ENCODE results near the gene ACOXL. TPM values are rescaled to one million over a fixed set of nuclear protein-coding genes. Genes with fewer than 3 reads are reported as not detected.

The ACOXL gene
- total and polyA plus RNA-seq, 10 of the 15 experiments (the other 5 are each of a cell fraction or from before 2014, with no cell fraction given): 0.05 to 1.3 (median 0.71) TPM

- DNase-seq (ENCODE audit: low read depth, low spot score) (no peak), FAIRE-seq (no peak), ATAC-seq (no peak)
- H3K9ac ChIP-seq (ENCODE audit: control insufficient read depth, insufficient read depth, low read length): no peak overlapping the region
- intact Hi-C loops (cut with micrococcal nuclease; ENCODE audit: unreplicated experiment): no loop called here
- H2AFZ ChIP-seq (ENCODE audit: control insufficient read depth, low read depth, low read length): no peak overlapping the region
- H3K36me3 ChIP-seq (ENCODE audit: control insufficient read depth in 2 of 2, insufficient read depth in 2 of 2, low read length in 1 of 2): no peaks in the 10 kb centered on the region
- H3K9me3 ChIP-seq (replicated peaks; ENCODE audit: control insufficient read depth, insufficient read depth, low read length): no peaks in the 10 kb centered on the region; the same call in 2 of the 3 replicates
- no peaks in the 10 kb centered on the region for H3K27me3 ChIP-seq (replicated peaks in 1 of 2; ENCODE audit: control insufficient read depth in 2 of 2, insufficient read depth in 2 of 2, low read length in 1 of 2)
- RAD21 ChIA-PET (ENCODE audit: unreplicated experiment): no interaction called here
- no peak overlapping the region for H3K27ac ChIP-seq (ENCODE audit: control insufficient read depth, insufficient read depth)
- H3K4me1 ChIP-seq (ENCODE audit: control insufficient read depth, insufficient read depth, low read length): peaks cover 12% of the 10 kb centered on the region
- WGBS (ENCODE audit: insufficient coverage, insufficient replicate concordance, low lambda C conversion rate, missing lambda C conversion rate): 72% methylated on average over 9 of the region's 9 CpGs
- H3K79me2 ChIP-seq (ENCODE audit: control insufficient read depth, insufficient read depth, low read length): no peaks in the 10 kb centered on the region
- in situ Hi-C loops (cut with MboI): loop anchor here (10.0 kb wide), 1 partner anchor 56 kb away; no protein-coding TSS in a partner anchor
- SMC1A ChIA-PET (ENCODE audit: uncharacterized antibody, unreplicated experiment): interaction anchor here (1.1 to 1.9 kb wide), 3 partner anchors 14 to 63 kb away, joined by 3 to 7 read pairs (median 6); partner anchors contain the start of gene BUB1
- POLR2A ChIA-PET: interaction anchor here (0.6 to 1.6 kb wide), 2 partner anchors 22 to 62 kb away, joined by 3 to 4 read pairs; no protein-coding TSS in a partner anchor
- H3K4me3 ChIP-seq: no peak overlapping the region
- CTCF ChIA-PET: interaction anchor here (1.3 kb wide), 1 partner anchor 14 kb away, joined by 3 read pairs; no protein-coding TSS in a partner anchor
- H4K20me1 ChIP-seq (ENCODE audit: control insufficient read depth, insufficient read depth): no peaks in the 10 kb centered on the region
- H3K4me2 ChIP-seq (ENCODE audit: control insufficient read depth, insufficient read depth): no peak overlapping the region
- no TSS peak for BruUV-seq (replicated peaks)
- TF ChIP-seq MEF2B (IDR thresholded peaks at IDR 0.05; ENCODE audit: partially characterized antibody, poor library complexity, severe bottlenecking) (no peak), RUNX3 (IDR thresholded peaks at IDR 0.05; ENCODE audit: low read length) (no peak), IRF3 (IDR thresholded peaks at IDR 0.05) (no peak), NR2F1 (conservative IDR thresholded peaks at IDR 0.05) (no peak), CBX5 (IDR thresholded peaks at IDR 0.05; ENCODE audit: low read depth) (no peak), USF1 (IDR thresholded peaks at IDR 0.05; ENCODE audit: borderline replicate concordance, extremely low read length, insufficient read depth, low read depth, low read length) (no peak), HDGF (IDR thresholded peaks at IDR 0.05) (no peak), JUND (IDR thresholded peaks at IDR 0.05; ENCODE audit: low read depth, low read length) (no peak)
- TF ChIP-seq, protein P1, sequence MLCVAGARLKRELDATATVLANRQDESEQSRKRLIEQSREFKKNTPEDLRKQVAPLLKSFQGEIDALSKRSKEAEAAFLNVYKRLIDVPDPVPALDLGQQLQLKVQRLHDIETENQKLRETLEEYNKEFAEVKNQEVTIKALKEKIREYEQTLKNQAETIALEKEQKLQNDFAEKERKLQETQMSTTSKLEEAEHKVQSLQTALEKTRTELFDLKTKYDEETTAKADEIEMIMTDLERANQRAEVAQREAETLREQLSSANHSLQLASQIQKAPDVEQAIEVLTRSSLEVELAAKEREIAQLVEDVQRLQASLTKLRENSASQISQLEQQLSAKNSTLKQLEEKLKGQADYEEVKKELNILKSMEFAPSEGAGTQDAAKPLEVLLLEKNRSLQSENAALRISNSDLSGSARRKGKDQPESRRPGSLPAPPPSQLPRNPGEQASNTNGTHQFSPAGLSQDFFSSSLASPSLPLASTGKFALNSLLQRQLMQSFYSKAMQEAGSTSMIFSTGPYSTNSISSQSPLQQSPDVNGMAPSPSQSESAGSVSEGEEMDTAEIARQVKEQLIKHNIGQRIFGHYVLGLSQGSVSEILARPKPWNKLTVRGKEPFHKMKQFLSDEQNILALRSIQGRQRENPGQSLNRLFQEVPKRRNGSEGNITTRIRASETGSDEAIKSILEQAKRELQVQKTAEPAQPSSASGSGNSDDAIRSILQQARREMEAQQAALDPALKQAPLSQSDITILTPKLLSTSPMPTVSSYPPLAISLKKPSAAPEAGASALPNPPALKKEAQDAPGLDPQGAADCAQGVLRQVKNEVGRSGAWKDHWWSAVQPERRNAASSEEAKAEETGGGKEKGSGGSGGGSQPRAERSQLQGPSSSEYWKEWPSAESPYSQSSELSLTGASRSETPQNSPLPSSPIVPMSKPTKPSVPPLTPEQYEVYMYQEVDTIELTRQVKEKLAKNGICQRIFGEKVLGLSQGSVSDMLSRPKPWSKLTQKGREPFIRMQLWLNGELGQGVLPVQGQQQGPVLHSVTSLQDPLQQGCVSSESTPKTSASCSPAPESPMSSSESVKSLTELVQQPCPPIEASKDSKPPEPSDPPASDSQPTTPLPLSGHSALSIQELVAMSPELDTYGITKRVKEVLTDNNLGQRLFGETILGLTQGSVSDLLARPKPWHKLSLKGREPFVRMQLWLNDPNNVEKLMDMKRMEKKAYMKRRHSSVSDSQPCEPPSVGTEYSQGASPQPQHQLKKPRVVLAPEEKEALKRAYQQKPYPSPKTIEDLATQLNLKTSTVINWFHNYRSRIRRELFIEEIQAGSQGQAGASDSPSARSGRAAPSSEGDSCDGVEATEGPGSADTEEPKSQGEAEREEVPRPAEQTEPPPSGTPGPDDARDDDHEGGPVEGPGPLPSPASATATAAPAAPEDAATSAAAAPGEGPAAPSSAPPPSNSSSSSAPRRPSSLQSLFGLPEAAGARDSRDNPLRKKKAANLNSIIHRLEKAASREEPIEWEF (IDR thresholded peaks at IDR 0.05; ENCODE audit: insufficient replicate concordance, low read depth, low read length): no peak
- TF ChIP-seq, protein P2, sequence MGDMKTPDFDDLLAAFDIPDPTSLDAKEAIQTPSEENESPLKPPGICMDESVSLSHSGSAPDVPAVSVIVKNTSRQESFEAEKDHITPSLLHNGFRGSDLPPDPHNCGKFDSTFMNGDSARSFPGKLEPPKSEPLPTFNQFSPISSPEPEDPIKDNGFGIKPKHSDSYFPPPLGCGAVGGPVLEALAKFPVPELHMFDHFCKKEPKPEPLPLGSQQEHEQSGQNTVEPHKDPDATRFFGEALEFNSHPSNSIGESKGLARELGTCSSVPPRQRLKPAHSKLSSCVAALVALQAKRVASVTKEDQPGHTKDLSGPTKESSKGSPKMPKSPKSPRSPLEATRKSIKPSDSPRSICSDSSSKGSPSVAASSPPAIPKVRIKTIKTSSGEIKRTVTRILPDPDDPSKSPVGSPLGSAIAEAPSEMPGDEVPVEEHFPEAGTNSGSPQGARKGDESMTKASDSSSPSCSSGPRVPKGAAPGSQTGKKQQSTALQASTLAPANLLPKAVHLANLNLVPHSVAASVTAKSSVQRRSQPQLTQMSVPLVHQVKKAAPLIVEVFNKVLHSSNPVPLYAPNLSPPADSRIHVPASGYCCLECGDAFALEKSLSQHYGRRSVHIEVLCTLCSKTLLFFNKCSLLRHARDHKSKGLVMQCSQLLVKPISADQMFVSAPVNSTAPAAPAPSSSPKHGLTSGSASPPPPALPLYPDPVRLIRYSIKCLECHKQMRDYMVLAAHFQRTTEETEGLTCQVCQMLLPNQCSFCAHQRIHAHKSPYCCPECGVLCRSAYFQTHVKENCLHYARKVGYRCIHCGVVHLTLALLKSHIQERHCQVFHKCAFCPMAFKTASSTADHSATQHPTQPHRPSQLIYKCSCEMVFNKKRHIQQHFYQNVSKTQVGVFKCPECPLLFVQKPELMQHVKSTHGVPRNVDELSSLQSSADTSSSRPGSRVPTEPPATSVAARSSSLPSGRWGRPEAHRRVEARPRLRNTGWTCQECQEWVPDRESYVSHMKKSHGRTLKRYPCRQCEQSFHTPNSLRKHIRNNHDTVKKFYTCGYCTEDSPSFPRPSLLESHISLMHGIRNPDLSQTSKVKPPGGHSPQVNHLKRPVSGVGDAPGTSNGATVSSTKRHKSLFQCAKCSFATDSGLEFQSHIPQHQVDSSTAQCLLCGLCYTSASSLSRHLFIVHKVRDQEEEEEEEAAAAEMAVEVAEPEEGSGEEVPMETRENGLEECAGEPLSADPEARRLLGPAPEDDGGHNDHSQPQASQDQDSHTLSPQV (IDR thresholded peaks at IDR 0.05): no peak
Observed at GRCh38 chr2:110740747-110741349, 8.5 kb downstream of the ACOXL start.

All from GM12878 (cell line).